Right lobe of liver (tissue), 6 donors: Measurements from ENCODE around the gene IRF2. TPM values are rescaled to one million over a fixed set of nuclear protein-coding genes. Genes with fewer than 3 reads are reported as not detected.

Experiments
- ATAC-seq, 4 donors: fragments of 200-7000 bp; cut with Tn5 transposase; one replicate each; pipeline ENCODE4 v1.9.1; 2020; ENCODE audit warnings: mild to moderate bottlenecking in 4 of 4, moderate library complexity in 4 of 4
- DNase-seq, 3 donors: peaks; one replicate each; pipeline ENCODE4 v3.0.0-alpha.2; 2020
- H3K27ac ChIP-seq, 3 donors: fragments of 200-600 bp; one replicate each; pipeline ENCODE4 v1.8.0; 2022
- H3K27me3 ChIP-seq, 2 donors: fragments of 200-600 bp; one replicate each; pipeline ENCODE4 v1.8.0; 2022
- H3K36me3 ChIP-seq, 4 donors: fragments of 200-600 bp; sonication (generic) in 1 of 4; one replicate each; pipeline versions ENCODE4 v1.5.1 to v1.8.0; 2017 to 2022; ENCODE audit warnings: control low read depth in 1 of 4
- H3K4me1 ChIP-seq, 4 donors: fragments of 200-600 bp; sonication (generic) in 1 of 4; one replicate each; pipeline versions ENCODE4 v1.5.1 to v1.8.0; 2017 to 2022; ENCODE audit warnings: control low read depth in 1 of 4
- H3K4me3 ChIP-seq, 3 donors: fragments of 200-600 bp; one replicate each; pipeline ENCODE4 v1.8.0; 2022
- H3K9me3 ChIP-seq, 4 donors: fragments of 200-600 bp; sonication (generic) in 1 of 4; one replicate each; pipeline versions ENCODE4 v1.5.1 to v1.8.0; 2017 to 2022; ENCODE audit warnings: control low read depth in 1 of 4
- POLR2A ChIP-seq: fragments of 450-650 bp; IDR thresholded peaks from one replicate; pipeline ENCODE4 v1.6.1; 2017; ENCODE audit warnings: antibody characterized with exemption, mild to moderate bottlenecking
- WGBS: methylation state at CpG from one replicate; pipeline ENCODE4 v1.1.6; 2018; ENCODE audit warnings: low coverage, low lambda C conversion rate; ENCODE audit not compliant: insufficient coverage; ENCODE audit errors: missing lambda C conversion rate; 5-methylcytosine and 5-hydroxymethylcytosine counted together
- intact Hi-C, 2 donors: fragments of 100-400 bp; cut with DNase I; formaldehyde crosslinking; loops; one replicate each; pipeline versions ENCODE4 v1.11.2 to v1.14.1; 2022
- total RNA-seq, 6 experiments: library from RNA; depleted of rRNA in 2 of 6; stranded (reverse); fragments of >200 nt in 2 of 6; fragmentation: NEBNext Ultra II Directional in 3 of 6; extraction: Animal tissue kit (Norgen Biotek cat#: 25700) in 3 of 6; gene quantifications; one replicate each; pipeline versions ENCODE4 v1.1.0 to v1.2.4, GENCODE V29; 2016 to 2023
- TF ChIP-seq, protein P1 (sequence below), 4 donors: fragments of 200-600 bp in 3 of 4; fragments of 450-650 bp in 1 of 4; IDR thresholded peaks; one replicate each; pipeline versions ENCODE4 v1.5.1 to v1.8.0; 2016 to 2022; ENCODE audit warnings: antibody characterized with exemption in 4 of 4, mild to moderate bottlenecking in 2 of 4
- donor health status: DM: no; HTN: yes; CAD: no.
- donor health status: DM: no; HTN: no; CAD: no.
- donor health status: DM: no; HTN: no; CAD: no.
- donor health status: DM: no; HTN: yes; CAD: no.
- donor health status: DM: no; HTN: yes; CAD: no.

Gene IRF2
- total RNA-seq, 6 experiments from 2014 or later = 16.9 to 29.0 (median 21.3) TPM

DNA sequence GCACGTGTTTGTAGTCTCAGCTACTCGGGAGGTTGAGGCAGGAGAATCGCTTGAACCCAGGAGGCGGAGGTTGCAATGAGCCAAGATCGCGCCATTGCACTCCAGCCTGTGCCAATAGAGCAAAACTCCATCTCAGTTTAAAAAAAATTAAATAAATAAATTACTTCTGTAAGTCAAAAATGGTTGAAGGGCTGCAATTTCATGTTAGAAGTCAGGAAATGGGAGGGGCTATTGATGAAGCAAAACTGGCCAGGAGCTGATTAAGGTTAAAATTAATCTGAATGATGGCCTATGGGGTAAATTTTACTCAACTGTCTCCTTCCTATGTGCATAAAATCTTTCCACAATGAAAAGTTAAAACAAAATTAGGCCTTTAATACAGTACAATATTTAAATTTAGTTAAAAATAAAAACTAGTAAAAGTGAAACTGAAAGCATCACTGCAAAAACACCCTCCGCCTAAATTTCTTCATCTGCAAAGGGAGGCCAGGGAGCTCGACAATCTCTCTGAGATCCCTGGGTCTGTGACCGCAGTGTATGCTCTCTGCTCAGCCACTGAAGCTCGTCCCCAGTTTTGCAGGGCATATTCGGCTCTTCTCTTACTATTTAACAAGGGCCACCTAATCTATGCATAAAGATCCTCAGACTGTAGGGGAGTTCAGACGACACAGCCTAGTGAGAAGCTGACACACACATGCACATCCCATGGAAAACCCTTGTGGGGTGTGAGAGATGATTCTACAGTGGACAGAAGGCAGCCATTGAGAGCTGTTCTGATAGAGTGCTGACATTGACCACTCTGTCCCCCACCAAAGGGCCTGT lies 57.2 kb downstream of the IRF2 start:
- DNase-seq = peak in 1 of 3 donors; percentile 29
- Histone ChIP-seq H3K36me3 (peaks cover 0 to 38% (median 8%) of the 10 kb centered on the region in 4 donors), H3K4me3 (peak overlapping the region; percentile 15 to 31 (median 17)), H3K9me3 (no peaks in the 10 kb centered on the region), H3K27ac (peak overlapping the region; percentile 50 to 81 (median 64)), H3K4me1 (peaks cover 0 to 14% (median 6%) of the 10 kb centered on the region in 4 donors), H3K27me3 (no peaks in the 10 kb centered on the region)
- intact Hi-C loops = no loop called here
- no peak for TF ChIP-seq POLR2A
- TF ChIP-seq, protein P1, sequence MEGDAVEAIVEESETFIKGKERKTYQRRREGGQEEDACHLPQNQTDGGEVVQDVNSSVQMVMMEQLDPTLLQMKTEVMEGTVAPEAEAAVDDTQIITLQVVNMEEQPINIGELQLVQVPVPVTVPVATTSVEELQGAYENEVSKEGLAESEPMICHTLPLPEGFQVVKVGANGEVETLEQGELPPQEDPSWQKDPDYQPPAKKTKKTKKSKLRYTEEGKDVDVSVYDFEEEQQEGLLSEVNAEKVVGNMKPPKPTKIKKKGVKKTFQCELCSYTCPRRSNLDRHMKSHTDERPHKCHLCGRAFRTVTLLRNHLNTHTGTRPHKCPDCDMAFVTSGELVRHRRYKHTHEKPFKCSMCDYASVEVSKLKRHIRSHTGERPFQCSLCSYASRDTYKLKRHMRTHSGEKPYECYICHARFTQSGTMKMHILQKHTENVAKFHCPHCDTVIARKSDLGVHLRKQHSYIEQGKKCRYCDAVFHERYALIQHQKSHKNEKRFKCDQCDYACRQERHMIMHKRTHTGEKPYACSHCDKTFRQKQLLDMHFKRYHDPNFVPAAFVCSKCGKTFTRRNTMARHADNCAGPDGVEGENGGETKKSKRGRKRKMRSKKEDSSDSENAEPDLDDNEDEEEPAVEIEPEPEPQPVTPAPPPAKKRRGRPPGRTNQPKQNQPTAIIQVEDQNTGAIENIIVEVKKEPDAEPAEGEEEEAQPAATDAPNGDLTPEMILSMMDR (IDR thresholded peaks at IDR 0.05) = no peak
- WGBS = 40% methylated on average over 11 of the region's 12 CpGs
- peak; percentile 79 to 86 (median 80) for ATAC-seq

DNA sequence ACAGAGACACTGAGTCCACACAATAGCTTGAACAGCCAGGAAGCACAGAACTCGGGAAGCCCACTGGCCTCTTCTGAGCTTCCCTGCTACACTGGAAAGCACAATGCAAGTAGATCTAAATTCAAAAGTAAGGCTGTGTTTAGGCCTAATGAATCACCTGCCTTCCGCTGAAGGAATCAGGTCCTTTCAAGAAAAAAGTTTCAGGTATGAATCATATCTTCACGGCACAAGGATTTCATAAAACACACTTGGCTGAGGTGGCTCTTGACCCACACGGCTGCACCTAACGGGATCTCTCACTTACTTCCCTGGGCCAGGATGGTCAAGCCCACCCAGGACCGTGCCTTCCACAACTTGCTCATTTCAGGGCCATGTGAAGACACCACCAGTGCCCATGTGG lies 59.3 kb downstream of the IRF2 start:
- H3K27ac ChIP-seq = no peak overlapping the region
- no peak for ATAC-seq
- 100% methylated on average over 5 of the region's 6 CpGs for WGBS
- no peaks in the 10 kb centered on the region for H3K9me3 ChIP-seq
- no peaks in the 10 kb centered on the region for H3K27me3 ChIP-seq
- TF ChIP-seq POLR2A = no peak
- TF ChIP-seq, protein P1 (IDR thresholded peaks at IDR 0.05) = no peak
- H3K36me3 ChIP-seq = peaks cover 0 to 38% (median 8%) of the 10 kb centered on the region in 4 donors
- DNase-seq = no peak
- intact Hi-C loops = no loop called here
- no peak overlapping the region for H3K4me3 ChIP-seq
- peaks cover 0 to 13% (median 6%) of the 10 kb centered on the region in 4 donors for H3K4me1 ChIP-seq

DNA sequence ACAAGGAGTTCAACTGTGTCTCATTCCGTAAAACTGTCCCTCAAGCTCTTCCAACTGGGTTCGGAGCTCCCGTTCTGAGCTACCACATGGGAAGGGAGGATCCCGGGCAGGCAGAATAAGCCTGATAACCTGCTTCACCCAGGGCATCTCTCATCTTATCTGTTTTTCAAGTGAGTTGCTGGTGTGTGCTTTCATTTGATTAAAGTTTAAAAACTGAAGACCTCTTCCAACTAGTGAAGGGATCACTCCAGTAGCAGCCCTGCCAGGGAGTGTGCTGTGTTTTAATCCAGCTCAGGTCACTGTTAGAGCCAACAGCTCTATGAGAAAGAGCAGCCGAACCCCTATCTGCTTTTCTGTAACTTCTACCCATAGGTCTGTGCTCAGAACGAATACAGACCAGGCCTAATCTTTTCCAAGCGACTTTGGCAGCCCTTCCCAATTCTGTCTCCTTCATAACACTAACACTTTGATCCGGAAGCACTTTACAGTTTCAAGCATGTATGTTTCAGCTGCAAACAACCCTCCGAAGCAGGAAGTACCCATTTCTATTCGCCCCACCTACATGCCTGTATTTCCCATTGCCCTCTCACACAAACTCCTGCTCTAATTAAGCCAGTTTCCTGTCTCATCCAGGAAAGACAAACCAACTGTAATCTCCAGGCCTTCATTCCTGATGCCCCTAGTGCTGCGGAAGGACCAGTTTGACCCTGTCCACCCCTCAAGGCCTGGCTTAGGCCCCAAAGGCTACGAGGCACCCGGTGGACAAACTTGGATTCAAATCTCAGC lies 60.9 kb downstream of the IRF2 start:
- Histone ChIP-seq H3K4me3 (no peak overlapping the region), H3K4me1 (peaks cover 0 to 13% (median 3%) of the 10 kb centered on the region in 4 donors), H3K27ac (peak overlapping the region; percentile 20 to 42 (median 34)), H3K27me3 (no peaks in the 10 kb centered on the region), H3K36me3 (peaks cover 0 to 37% (median 9%) of the 10 kb centered on the region in 4 donors), H3K9me3 (no peaks in the 10 kb centered on the region)
- DNase-seq (no peak), ATAC-seq (peak in 2 of 4 donors; percentile 11 to 19)
- 75% methylated on average over 11 of the region's 13 CpGs for WGBS
- TF ChIP-seq, protein P1 (IDR thresholded peaks at IDR 0.05) = no peak
- no peak for TF ChIP-seq POLR2A
- intact Hi-C loops = no loop called here

DNA sequence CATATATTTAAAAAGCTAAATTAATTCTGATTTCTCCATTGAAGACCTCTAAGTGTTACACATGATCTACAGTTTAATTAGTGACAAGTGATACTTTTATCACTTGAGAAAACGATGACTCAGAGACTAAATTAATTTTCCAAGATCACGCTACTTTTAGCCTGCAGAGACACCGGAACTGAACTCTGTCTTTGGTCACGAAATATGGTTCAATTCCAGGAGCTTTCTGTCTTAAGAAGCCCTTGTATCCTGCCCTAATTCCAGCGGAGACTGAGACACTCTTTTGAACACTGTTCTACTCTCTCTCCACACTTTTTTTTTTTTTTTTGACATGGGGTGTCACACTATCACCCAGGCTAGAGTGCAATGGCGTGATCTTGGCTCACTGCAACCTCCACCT lies 63.6 kb downstream of the IRF2 start:
- intact Hi-C loops = no loop called here
- no peak for DNase-seq
- TF ChIP-seq, protein P1 (IDR thresholded peaks at IDR 0.05) = no peak
- TF ChIP-seq POLR2A = no peak

More for the DNA sequence above, 63.6 kb downstream of the IRF2 start:
- Histone ChIP-seq H3K4me1 (no peaks in the 10 kb centered on the region), H3K36me3 (peaks cover 2 to 51% (median 16%) of the 10 kb centered on the region in 4 donors), H3K27ac (no peak overlapping the region), H3K9me3 (no peaks in the 10 kb centered on the region), H3K27me3 (no peaks in the 10 kb centered on the region), H3K4me3 (no peak overlapping the region)
- 83% methylated on average over 6 of the region's 6 CpGs for WGBS
- peak in 1 of 4 donors; percentile 30 for ATAC-seq
